Left kidney (tissue), 2 donors: Measurements from ENCODE around the gene SIPA1L3. TPM values are rescaled to one million over a fixed set of nuclear protein-coding genes. Genes with fewer than 3 reads are reported as not detected.
"Not testable (repeated sequence)": the region's sequence is repeated elsewhere in the genome, so short reads cannot be mapped to it uniquely, and the experiment has no call there.

Experiments
- DNase-seq: peaks from one replicate; pipeline ENCODE4 v3.0.0-alpha.2; 2013
- polyA plus RNA-seq: library from polyadenylated mRNA; unstranded; fragments of 120-200 nt; gene quantifications from one replicate; pipeline ENCODE4 v1.2.1, GENCODE V29; 2013; ENCODE audit not compliant: insufficient read length

The SIPA1L3 gene
- polyA plus RNA-seq, 1 donor = 27.7 TPM

DNA sequence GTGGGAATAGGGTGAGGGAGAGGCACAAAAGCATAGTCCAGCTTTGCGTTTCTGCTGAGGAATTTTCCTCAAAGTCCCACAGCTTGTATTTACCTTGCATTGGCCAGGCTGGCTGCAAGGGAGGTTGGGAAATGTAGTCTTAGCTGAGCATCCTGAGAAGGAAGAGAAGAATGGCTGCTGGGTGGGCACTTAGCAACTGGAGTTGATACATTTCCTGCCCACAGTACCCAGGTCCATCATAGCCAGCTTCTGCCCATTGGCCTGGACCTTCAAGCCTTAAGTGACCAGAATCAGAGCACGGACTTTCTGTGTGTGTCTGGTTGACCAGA, 112.4 kb downstream of the SIPA1L3 start:
- DNase-seq = no peak

DNA sequence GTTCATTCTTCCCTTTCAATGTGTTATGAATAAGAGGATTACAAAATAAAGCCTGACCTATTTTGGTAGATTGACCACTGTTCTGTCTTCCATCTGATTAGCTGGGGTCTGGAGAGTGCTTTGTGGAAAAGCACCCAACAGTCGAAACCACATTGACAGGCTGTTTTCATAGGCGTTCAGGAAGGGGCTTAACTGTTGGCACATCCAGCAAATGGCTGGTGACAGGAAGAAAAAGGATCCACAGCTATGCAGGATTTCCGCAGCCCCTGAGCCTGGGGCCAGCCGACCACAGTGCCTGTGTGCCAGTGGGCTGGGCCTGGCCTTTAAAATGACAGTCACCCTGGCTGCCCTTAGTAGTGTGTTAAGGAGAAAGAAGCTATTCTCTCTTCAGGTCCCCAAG, 113.3 kb downstream of the SIPA1L3 start:
- DNase-seq = no peak

DNA sequence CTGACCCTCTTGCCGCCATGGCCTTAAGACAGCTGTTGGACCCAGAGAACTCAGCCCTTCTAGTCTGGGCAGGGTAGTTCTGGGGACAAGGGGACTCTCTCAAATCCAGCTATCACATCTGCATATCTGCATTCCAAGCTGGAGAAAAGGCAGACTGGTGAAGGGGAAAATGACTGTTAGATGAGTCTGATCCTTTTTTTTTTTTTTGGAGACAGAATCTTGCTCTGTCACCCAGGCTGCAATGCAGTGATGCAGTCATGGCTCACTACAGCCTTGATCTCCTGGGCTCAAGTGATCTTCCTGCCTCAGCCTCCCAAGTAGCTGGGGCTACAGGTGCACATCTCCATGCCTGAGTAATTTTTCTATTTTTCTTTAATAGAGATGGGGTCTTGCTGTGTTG, 114.3 kb downstream of the SIPA1L3 start:
- DNase-seq = no peak

DNA sequence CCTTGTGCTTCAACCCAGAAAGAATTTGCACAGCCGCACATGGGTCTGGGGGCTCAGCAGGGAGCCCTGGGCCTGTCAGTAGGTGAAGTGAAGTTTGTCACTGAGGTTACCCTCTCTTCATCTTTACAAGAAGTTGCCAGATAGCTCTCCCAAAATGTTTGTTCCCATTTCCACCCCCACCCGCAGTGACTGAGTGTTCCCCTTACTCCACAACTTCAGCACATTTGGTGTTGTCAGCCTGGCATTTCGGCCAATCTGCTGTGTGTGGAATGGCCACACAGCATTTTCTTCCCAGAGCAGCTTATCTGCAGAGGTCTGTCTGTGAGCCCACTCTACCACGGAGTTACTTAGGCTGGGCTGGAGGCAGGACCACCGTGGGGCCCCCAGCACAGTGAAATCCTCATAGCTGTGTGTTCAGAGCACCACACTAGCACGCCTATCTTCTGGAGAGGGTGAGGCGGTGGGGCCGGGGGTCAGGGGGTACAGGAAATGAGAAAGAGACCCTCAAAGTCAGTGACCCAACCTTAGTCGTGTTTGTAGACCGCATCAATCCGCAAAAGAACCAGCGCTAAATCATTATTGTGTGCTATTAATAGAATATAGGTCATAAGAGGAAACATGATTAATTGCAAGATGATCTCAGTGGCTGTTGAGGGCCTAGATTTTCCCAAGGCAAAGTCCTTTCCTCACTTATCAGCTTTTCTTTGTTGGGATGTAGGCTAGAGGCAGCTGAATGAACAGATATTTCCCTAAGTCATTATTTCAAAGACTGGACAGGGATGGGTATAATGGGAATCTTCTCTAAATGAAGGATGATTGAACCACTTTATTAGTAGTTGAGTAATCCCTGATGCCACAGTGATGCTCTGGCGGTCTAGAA, 116.0 kb downstream of the SIPA1L3 start:
- DNase-seq = no peak

DNA sequence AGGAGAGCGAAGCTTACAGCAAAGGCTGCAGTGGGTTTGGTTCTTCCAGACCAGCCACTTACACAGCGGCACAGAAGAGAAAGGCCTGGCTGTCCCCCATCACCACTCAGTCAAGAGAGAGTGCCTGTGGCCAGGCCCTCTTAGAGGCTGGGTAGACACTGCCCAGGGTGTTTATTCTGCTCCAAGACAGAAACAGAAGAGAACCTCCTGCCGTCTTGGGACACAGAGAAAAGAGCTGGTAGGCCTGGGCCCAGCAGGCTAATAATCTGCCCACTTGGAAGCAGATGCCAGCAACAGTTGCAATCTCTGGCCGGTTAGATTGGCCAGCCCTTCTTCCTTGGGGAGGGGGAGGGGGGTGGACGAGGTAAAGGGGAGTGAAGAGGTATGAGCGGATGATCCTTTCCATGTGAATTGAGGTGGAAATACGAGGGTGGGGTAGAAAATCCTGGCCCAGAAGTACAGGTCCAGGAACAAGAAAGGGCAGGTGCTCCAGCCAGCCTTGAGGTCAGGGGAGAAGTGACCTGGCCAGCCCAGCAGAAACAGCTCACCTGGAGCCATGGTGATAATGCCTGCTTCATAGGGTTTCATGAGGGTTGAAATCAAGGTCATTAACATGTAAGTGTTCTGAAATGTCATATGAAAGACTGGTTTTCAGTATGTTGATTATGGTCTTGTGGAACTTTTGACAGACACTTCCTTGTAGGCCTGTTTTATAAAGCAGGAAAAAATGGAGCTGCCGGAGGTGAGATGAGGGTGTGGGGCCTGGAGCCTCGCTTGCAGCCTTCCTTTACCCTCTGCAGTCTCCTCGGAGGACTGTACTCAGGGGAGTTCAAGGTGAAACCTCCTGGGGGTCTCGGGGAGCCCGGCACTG, 116.9 kb downstream of the SIPA1L3 start:
- no peak for DNase-seq

DNA sequence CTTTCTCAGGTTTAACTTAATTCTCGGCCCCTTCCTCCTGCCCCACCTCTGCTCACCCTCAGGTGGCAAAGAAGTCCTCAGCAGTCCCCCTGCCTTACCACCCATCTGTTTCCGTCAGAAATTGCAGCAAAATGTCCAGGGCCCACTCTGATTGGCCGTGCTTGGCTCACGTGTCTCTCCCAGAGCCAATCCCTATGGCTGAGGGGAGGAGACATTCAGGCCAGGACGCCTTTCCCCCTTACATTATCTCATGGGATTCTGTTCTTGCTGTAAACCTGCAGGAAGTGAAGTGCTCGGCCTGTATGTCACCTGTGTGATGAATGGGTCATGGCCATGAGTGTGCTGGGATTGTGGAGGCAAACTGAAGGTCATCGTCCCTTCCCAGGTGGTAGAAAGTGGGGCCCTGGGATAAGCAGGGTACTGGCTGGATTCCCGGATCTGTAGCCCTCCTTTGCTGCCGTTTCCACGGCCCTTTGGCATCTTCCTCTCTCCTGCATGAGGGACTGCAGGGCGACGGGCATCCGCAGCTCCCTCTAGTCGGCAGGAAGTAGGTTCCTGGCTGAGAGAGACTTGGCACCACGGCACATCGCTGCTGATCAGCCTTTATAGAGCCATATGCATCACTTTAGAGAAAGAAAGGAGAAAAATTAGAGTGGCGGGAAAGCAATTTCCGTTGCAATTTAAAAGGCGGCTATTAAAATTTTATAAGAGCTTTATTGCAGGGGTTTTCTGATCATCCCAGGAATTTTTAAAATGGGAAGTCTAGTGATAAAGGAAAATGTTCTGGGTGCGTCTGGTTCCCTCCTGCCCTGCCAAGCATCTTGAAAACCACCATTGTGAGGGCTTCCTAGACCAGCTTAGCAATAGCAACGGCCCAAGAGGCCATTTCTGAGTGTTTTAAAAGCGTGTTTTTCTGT, 118.2 kb downstream of the SIPA1L3 start:
- DNase-seq = no peak

DNA sequence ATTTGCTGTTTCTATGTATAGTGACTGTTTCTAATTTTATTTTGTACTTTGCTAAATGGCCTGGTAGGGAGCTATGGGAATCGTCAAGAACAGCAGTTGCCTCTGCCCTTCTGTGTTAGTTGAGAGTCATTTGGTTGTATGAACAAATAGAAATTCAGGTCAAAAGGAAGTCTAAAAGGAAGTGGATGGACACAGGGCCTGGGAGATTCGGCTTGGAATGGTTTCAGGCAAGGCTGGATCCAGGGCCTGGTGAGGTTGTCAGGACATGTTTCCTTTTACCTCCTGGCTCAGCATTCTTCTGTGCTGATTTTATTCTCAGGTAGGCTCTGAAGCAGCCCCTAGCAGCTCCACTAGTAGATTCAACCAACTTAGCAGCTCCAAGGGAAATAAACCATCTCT, 118.9 kb downstream of the SIPA1L3 start:
- DNase-seq = no peak

DNA sequence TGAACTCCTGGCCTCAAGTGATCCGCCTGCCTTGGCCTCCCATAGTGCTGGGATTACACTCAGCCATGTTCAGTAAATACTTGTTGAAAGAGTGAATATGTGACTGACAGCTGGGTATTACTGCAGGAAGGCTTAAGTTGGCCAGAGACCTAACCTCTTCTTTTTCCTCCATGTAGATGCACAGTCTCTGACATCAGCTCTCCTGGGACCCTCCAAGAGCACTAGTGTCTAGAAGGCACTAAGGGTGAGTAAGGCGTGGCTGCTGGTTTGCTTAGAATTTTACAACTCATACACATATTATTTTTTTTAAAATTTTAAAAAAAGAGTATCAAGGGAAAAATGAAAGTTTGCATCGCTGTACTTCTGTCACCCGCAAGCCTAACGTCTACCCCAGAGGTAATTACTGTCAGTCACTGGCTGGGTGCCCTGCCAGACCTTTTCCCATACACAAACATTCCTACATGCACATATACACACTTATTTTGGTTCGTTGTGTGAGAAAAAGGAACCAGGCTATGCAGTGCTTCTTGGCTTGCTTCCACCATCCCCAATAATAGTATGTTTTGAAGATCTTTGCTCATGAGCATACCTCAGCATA, 122.0 kb downstream of the SIPA1L3 start:
- DNase-seq = no peak

DNA sequence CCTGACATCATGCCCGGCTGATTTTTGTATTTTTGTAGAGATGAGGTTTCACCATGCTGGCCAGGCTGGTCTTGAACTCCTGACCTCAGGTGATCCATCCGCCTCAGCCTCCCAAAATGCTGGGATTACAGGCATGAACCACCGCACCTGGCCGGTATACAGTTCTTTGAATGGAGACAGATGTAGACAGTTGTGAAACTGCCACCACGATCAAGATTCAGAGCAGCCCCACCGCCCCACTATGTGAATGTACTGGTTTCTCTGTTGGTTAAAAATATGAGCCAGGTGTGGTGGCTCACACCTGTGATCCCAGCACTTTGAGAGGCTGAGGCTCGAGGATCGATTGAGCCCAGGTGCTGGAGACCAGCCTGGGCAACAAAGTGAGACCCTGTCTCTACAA, 123.0 kb downstream of the SIPA1L3 start:
- not testable (repeated sequence) for DNase-seq

DNA sequence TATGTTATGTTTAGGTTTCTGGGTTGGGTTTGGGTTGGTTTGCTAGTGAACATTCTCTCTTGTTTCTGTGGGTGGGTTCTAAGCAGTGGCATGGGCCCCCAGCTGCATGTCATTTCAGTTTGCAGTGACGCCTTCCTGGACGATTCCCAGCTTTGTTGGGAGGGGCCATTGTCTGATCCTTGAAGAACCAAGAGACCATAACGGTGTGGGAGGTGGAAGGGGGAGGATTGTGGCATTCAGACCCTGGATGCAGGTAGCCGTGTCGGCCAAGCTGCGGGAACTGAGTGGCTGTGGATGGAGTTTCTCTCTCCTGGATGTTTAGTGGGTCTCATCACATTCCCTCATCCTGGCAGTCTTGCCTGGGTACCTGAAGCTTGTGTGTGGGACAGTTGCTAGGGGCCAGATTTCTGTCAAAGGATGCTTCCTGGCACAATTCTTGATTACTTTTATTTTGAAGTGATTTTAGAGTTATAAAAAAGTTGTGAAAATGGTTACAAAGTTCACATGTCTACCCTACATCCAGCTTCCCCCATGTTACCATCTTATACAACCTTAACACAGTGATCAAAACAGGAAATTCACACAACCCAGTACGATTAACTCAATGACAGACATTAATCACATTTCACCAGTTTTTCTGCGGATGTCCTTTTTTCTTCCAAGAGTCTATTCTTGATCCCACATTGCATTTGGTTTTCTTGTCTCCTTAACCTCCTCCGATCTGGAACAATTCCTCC, 123.8 kb downstream of the SIPA1L3 start:
- no peak for DNase-seq

DNA sequence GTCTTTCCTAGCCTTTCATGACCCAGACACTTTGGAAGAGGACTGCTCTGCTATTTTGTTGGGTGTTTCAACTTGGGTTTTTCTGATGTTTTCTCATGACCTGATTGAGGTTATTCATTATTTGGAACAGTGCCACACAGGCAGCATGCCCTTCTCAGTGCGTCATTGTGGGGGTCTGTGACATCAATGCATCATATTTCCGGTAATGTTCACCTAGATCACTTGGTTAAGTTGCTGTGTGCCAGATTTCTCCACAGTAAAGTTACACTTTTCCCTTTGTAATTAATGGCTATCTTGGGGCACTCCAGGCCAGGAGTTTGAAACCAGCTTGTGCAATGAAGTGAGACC, 124.4 kb downstream of the SIPA1L3 start:
- DNase-seq = no peak

DNA sequence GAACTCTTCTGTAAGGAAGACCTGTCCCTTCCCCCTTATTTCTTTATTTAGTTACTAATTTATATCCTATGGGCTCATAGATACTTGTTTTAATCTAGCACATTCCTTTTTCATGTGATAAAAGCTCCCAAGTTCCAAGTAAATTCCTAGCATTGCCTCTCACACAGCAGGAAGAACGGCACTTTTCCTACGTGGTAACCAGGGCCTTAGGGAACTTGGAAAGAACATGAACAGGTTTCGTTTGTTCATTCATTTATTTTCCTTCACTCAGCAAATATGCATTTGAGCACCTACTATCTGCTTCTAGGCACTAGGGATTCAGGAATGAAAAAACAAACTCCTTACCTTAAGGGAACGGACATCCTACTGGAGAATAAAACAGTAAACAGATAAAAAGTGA, 125.1 kb downstream of the SIPA1L3 start:
- DNase-seq = no peak

DNA sequence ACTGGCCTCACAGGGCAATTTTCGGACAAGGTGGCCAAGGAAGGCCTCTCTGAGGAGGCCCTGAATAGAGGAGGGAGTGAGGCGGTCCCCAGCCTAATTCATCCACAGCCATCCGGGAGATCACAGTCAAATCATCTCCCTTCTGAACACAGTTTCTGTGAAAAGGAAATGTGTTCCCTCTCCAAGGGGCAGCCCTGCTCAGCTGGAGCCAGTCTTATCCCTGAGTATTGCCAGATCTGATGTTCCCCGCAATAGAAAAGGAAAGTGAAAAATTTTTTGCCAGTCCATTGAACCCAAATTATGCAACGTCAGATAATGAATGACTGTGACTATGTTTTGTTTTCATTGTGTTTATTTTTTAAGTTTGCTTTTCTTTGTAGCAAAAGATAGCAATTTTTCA, 125.9 kb downstream of the SIPA1L3 start:
- DNase-seq = no peak

DNA sequence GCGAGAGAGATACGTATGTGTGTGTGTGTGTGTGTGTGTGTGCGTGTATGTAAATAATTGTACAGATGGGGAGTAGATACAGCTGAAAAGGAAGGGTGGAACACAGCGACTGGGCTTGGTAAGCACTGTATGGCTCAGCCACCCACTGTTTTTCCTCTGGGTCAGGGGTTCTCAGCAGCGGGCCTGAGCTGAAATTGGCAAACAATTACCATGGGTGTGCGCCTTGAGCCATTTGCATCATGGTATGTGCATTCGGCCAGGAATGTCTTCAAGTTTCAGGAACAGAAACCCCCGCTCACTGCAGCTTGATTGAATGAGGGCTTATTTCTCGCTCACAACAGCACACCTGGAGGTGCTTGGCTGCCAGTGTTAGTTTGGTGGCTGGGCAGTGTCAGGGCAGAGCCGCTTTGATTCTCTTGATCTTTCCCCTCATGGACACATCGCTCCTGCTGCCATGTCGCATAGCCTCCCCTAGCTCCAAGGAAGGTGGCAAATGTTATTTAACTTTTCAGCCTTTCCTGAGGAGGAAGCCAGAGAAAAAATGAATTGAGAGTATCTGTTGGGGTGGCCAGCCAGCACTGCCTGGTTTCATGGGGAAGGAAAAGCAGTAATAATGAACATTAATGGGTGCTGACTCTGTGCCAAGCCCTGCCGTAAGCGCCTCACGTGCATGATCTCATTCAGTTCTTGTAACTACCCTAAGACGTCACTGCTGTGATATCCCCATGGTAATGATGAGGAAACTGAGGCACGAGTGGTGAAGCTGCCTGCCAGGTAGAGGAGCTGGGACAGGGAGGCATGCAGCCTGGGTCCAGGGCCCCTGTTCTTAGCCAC, 126.9 kb downstream of the SIPA1L3 start:
- no peak for DNase-seq

DNA sequence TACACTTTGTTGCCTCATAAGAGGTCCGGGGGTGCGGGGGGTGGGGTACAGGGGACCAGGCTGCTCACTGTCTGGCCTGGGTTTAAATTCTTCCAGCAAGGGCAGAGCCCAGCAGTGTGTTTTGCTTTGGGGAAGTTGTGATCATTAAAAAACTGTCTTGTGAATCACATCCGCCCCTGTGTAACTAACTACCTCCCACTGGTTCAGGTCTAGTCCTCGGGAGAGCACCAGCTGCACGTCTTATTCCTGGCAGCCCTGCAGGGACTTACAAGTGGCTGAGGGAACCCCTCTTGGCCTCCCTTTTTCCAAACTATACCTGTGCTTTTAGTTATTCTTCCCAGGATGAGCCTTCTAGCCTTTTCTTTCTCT, 127.5 kb downstream of the SIPA1L3 start:
- DNase-seq = no peak

DNA sequence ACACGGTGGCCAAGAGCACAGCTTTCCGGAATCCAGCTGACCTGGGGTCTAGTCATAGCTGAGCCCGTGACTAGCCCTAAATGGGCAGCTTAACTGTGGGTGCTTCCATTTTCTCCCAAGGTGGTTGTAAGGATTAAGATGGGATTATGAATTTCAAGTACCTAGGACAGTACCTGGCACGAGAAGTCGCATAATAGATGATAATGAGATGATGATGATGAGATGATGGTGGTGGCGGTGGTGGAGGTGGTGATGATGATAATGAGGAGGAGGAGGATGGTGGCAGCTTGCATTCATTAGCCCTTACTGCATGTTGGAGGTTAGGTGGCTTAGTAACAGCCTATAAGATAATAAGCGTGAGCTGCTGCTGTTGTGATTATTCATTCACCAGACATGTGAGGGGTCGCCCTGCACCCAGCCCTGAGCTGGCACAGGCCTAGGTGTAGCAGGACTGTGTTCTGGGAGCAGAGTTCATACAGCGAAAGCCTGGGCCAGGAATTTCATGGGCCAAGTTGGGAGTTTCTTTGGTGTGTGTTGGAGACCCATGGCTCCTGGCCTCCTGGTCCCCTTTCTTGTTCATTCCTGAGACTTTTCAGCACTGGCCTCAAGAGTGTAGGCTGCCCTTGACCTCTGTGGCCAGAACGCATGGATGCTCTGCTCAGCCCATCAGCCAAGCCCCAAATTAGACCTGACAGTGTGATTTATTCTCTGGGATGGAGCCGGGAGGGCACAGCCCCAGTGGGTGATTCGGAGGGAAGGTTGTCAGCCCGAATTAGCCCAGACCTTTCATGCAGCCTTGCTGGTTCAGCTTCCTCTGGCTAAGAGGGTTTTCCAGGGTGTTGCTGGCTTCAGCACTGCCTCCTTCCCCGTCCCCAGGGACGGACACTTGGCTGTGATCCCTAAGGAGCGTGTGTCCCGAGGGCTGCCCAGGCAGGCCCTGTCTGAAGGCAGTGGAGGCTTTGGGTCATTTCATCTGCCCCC, 128.8 kb downstream of the SIPA1L3 start:
- DNase-seq = no peak

DNA sequence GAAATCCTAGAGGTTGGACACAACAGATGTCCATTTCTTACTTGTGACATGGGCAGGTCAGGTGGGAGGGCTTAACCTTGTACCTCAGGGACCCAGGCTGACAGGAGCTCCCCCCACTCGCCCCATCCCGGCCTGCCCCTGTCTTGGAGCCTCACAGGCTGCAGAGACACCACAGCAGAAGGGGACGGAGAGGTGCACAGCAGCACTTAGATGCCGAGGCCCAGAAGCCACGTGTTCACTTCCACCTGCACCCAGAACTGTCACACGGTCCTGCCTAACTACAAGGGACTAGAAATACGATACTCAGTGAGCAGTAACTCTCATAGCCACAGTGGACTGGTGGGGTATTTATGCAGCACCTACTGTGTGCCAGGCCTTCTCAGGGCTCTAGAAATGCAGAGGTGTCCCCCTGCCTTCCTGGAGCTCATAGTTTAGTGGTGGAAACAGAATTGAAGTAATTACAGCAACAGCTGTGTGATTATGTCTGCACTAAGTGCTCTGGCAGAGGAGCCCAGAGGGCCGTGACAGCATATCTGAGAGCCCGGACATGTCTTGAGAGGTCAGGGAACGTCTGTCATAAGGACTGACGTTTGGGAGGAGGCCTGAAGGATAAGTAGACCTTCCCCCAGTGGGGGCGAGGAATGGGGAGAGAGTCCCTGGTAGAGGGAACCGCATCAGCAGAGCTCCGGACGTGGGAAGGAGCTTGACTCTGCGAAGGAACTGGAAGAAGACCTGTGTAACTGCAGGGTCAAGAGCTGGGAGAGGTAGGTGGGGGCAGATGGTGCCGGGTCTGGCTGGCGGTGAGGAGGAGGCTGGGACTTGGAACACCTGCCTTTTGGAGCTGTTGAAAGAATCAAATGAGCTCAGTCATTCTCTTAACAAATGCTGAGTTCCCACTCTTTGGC, 130.0 kb downstream of the SIPA1L3 start:
- DNase-seq = no peak

DNA sequence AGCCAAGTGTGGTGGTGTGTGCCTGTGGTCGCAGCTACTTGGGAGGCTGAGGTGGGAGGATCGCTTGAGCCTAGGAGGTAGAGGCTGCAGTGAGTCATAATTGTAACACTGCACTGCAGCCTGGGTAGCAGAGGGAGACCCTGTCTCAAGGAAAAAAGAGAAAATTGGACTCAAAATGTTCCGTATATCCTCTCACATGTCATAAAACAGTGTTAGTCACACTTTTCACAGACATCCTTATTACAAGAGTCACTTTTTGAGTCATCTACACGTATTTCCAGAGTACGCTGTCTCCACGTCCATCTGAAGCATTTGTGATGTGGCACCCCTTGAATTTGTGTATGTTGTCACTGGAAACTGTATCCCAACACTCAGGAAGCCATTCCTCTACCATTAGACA, 133.0 kb downstream of the SIPA1L3 start:
- DNase-seq = no peak
